Amygdala (tissue), 56 donors: Measurements from ENCODE around the gene NFIA.
A peak's percentile ranks its signal among the peaks of the same experiment; 100 is the strongest.
"Not testable (repeated sequence)": the region's sequence is repeated elsewhere in the genome, so short reads cannot be mapped to it uniquely, and the experiment has no call there.

Source experiments
- DNase-seq, 56 donors: peaks; one replicate each; lab custom pipeline; 2025; lab: John Stamatoyannopoulos, UW

NFIA gene

DNA sequence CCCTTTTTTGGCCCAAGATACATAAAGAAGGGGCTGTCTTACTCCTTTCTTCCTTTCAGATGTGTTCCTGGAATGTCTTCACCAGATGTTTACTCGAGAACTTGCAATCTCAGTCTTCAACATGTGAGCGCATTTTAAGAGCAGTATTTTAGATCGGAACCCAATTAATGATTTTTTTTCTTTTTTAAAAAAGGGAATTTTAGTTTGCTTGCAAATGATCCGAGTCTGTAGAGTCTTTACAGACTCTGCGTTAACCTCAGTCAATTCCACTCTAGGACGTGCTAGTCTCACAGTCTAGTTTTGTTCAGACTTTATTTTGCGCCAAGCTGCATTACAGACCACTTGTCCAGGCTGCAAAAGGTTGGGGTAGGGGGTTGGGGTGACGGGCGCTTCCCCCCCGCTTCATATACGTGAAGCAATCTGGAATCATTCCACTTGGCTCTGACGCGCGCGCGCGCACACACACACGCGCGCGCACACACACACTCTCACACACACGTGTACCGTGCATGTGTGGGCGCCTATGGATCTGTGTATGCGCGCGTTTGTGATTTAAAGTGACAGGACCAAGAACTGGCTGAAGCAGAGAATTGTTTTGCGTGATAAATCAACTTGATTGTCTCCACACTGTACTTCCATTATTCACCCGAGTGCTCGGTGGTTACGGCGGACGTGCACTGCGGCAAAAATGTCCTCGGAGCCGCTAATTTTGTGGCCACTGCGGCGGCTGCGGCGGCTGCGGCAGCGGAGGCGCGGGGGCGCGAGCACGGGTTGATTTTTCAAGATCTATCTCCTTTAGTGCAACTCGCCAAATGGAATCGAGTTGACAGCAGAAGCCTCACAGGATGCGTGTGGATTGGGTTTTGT is 25.6 kb upstream of the NFIA start:
- DNase-seq, result peak in 43 of 56 donors; percentile 26 to 81 (median 59)

DNA sequence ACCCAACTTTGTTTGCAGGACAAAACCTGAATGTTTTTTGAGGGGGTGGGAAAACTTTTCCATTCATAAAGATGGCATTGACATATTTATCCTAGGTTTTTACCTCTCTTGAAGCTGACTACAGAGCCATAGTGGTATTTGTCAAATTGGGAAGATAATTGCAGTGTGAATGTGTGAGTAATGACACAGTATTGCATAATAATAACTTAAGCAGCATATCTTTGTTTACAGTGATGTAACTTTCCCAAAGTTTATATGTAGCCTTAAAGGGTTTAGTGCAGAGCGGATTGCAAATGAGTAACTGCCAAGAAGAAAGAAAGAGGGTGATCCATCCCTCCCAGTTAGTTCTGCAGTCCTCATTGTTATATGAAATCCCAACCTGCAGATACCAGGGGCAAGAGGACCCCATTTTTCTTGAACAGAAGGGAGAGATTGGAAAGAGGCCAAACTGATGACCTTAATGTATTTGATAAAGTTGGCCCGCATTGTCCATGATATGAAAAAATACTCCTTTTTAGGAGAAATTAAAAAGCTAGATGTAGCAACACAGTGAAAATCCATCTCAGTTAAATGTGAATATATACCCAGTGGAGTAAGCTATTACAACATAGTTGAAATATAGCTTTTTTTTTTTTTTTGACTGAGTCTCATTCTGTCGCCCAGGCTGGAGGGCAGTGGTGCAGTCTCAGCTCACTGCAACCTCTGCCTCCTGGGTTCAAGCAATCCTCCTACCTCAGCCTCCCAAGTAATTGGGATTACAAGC is 23.7 kb upstream of the NFIA start:
- DNase-seq, result no peak

DNA sequence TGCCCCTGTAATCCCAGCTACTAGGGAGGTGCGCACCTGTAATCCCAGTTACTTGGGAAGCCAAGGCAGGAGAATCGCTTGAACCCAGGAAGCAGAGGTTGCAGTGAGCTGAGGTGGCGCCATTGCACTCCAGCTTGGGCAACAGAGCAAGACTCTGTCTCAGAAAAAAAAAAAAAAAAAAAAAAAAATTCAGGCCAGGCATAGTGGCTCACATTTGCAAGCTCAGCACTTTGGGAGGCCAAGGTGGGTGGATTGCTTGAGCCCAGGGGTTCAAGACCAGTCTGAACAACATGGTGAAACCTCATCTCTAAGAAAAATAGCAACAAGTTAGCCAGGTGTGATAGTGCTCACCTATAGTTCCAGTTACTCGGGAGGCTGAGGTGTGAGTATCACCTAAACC is 20.8 kb upstream of the NFIA start:
- DNase-seq, result not testable (repeated sequence)

DNA sequence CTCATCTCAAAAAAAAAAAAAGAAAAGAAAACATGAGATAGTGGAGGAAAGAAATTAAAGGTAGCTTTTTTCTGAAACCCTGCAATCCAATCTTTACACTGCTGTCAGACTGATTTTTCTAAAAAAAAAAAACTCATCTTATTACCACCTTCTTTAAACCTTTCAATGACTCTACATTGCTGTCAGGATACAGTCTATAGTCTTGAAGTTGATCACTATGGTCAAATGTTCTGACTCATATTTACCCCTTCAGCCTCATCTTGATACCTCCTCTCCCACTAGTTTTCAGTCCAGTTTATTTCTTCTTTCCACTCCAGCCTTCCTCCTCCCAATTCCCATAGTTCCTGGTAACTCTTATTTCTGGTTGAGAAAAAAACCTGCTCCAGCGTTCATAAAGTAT is 17.7 kb upstream of the NFIA start:
- no peak for DNase-seq

DNA sequence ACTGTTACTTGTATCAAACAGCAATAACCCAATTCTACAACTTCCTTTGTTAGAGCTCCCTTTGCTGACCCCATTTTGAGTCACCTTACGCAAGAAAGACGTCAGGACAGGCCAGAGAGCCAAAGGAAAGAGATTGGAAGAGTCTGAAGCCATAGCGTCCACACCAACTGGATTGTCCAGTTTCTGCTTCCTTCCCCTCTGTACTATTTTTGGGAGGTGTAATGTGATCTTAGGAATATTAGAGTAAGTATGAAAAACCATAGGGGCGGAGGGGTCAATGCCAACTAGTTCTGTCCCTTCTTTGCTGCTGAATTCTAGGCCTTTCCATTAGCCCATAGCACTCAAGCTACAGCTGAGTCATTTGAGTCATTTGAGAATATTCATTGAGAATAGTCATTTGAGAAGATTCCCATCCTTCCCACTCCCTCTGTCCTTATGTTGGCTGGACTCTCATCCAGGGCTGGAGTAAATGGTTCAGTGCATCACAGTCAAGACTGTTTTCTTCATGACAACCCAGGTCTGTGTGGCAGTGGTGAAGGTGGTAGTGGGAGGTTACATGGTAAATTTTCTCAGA is 14.8 kb upstream of the NFIA start:
- DNase-seq, result no peak

DNA sequence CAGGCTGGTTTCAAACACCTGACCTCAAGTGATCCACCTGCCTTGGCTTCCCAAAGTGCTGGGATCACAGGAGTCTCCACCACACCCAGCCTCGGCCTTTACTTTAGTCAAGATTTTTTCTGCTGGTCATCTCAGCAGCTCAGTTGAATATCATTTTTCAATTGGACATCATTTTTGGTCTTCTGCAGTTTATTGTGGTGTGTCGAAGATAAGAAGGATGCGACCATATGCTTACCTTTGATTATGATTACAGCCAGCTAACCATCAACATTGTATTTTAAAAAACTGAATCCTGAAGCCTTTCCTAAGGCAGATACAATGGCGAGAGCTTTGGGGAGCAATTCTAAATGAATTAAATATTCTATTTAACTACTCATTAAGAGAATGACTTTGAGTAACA is 12.3 kb upstream of the NFIA start:
- DNase-seq, result no peak

DNA sequence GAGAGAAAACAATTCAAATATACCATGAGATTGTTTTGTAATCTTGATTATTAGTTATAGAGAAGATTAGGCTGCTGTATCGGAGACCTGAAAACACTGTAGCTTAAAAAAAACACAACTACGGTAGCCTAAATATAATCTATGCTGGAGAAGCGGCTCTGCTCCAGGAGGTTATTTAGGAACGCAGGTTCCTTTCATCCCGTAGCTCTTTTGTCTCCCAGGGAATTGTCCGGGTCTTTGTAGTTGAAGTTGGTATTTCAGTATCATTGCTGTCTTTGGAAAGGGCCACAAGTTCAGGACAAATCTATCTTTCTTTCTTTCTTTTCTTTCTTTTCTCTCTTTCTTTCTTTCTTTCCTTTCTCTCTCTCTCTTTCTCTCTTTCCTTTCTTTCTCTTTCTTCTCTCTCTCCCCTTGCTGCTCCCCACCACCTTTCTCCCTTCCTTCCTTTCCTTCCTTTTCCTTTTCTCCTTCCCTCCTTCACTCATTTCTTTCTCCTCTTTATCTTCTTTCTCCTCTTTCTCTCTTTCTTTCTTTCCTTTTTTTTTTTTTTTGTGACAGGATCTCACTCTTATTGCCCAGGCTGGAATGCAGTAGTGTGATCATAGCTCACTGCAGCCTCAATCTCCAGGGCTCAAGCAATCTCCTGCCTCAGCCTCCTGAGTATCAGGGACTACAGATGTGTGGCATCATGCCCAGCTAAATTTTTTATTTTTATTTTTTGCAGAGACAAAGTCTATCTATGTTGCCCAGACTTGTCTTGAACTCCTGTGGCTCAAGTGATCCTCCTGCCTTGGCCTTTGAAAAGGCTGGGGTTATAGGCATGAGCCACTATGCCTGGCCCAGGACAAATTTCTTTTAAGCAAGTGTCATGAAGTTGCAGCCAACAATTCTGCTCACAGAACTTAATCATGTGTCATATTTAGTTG is 10.9 kb upstream of the NFIA start:
- no peak for DNase-seq

DNA sequence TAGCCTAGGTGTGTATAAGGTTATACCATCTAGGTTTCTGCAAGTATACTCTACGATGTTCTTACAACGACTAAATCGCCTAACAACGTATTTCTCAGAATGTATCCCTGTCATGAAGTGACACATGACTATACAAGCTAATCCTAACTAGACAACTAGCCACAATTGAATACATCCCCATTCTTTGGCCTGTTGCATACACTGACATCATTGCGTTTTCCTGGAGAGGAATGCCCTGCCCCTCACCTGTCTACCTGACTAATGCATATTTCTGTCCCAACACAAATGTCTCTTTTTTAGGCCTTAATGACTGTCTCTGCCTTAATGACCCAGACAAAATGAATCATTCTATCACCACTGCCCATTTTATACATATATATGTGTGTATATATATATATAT is 8.5 kb upstream of the NFIA start:
- no peak for DNase-seq

DNA sequence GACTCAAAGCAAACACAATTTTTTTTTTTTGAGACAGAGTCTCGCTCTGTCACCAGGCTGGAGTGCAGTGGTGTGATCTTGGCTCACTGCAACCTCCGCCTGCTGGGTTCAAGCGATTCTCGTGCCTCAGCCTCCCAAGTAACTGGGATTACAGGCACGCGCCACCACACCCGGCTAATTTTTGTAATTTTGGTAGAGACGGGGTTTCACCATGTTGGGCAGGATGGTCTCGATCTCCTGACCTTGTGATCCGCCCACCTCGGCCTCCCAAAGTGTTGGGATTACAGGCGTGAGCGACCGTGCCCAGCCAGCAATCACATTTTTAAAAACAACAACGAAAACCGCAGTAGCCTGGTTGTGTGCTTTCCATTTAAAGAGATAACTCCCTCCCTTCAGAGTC is 6.5 kb upstream of the NFIA start:
- DNase-seq, result not testable (repeated sequence)

DNA sequence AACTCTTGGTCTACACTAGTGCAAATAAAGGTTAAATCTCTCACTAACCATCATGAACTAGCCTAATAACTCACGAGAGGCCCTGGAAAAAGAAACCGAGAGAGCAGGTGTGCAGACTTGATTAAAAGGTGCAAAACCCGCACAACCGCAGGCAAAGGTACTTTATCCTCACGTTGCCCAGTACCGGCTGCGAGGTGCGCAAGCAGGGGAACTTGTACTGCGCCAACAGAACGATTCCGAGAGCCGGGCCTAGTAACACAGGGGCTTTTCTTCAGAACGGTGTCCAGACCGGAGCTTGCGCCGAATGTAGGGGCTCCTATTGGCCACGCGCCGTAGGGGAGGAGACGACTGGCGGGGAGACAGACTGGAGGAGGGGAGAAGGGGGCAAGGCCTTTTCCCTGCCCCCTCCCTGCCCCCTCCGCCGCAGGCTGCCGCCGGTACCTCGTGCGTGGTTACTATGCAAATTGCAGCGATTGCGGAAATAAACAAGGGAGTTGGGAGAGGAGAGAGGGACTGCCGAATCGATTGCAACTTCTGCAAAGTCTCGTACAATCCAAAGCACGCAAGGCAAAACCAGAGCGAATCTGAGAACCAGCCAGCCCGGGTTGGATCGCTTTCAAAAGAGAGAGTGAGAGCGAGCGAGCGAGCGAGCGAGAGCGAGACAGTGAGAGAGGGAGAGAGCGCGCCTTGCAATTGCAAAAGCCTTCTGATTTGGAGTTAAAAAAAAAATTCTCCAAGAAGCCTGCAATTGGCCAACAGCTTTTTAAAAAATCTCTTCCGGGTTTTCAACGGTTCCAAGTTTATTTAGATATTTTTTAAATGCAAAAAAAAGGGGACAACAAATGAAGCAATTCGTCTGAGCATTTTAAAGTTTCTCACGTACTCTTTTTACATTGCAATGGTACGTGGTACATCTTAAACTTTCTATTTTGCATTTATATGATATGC is 5.4 kb upstream of the NFIA start:
- DNase-seq, result peak; percentile 48 to 95 (median 82)

DNA sequence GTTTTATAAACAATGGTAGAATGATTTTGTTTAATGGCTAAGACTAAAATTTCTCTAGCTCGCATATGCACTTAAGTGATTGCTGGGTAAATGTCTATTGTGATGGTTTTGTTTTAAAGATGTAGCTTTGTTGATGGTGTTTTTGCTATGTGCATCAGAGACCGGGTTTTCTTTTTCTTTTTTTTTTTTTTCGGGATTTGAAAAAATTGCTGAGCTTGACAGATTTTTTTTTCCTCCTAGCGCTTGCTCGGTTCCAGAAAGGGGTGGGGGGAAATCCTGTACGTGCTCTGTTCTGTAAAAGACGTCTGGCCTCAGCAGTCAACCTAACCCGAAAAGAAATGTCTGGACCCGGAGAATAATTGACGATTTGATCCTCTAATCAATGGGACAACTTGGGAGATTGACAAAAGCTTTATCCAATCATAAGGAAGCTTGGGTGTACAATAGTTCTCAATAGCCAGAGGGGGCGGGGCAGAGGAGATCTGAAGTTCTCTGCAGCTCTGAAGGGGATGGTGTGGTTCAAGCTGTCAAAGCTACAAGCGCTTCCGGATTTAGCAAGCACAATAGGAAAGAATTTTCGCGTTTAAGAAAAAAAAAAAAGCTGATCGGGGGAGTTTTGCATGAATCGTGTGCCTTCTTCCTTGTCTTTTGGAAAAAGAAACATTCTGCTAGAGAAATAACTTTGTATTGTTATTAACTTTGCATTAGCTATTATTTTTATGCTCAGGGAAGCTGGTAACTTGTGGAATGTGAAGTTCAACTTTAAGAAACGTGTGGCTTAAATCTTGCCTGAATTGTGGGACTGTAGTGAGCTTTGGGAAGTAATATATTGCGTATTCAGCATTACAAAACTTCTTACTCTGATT is 4.5 kb upstream of the NFIA start:
- DNase-seq, result peak in 51 of 56 donors; percentile 27 to 97 (median 76)

DNA sequence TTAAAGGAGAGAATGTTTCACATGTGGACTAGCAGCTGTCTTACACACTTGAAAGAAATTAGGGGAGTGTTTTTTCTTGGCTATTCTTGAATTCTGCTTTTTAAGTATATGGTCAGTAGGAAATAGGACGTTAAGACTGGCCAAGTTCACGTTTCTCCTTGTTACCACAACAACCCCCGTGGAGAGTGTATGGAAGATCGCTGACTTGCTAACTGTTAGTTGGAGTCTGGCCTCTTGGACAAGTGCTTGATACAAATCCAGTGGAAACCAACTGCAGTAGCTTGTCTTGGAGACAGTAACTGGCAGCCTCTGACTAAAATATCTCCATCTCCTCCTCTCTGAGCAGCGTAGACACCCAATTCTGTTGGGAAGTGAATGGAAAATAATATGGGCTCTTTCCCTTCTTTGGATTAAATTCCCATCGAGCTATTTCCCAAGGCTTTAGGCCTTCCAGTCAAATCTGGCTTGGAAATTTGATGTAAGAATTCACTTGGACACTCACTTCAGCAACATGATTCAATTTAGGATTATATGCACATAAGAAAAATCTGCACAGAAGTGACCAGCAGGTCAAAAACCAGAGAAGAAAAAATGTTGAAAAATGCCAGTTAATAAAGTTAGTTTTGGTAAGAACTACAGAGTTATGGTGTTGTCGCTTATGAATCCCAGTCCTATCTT is 3.6 kb upstream of the NFIA start:
- DNase-seq, result peak in 5 of 56 donors; percentile 12 to 33 (median 14)

DNA sequence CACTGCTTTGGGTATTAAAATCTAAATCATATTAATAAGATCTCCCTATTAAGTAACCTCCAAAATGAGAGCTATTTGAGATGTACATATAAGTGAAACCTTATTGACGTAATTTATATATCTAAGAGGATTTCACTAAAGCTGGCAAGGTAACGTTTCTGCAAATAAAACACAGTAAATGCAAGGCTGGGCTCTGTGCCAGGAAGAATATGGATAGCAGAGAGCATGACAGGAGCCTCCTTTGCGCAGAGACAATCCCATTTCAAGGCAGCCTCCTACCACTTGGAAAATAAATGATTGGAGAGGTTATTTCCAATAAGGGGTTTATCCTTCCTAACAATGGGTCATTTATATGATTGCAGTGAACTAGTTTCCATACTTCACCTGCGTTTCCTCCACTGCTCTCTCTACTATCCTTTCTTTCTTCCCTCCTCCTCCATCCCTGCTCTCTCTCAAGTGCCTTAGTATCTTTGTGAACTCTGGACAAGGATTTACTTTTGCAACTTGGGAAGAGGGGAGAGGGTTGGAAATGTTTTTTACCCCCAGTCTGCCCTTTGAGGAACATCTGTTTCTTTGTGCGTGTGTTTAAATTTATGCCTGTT is 3.0 kb upstream of the NFIA start:
- peak in 1 of 56 donors; percentile 28 for DNase-seq

DNA sequence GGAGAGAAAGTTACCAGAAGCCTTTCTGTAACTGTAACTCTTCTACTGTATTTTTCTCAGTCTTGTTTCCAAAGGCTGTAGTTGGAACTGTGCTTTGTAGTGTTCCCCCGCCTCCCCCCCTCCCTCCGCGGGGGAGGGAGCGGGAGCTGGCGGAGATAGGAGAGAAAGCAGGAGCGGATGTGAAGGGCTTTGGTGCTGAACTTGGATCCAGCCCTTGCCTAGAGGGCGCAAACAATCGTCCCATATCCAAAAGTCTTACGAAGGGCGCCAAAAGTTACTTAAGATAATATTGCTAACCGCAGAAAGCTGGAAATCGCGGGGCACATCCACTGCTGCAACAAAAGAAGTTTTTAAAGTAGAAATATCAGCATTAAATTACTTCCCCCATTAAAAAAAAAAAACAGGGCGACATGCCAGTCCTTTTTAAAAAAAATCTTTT is 2.4 kb upstream of the NFIA start:
- peak in 48 of 56 donors; percentile 19 to 88 (median 58) for DNase-seq

DNA sequence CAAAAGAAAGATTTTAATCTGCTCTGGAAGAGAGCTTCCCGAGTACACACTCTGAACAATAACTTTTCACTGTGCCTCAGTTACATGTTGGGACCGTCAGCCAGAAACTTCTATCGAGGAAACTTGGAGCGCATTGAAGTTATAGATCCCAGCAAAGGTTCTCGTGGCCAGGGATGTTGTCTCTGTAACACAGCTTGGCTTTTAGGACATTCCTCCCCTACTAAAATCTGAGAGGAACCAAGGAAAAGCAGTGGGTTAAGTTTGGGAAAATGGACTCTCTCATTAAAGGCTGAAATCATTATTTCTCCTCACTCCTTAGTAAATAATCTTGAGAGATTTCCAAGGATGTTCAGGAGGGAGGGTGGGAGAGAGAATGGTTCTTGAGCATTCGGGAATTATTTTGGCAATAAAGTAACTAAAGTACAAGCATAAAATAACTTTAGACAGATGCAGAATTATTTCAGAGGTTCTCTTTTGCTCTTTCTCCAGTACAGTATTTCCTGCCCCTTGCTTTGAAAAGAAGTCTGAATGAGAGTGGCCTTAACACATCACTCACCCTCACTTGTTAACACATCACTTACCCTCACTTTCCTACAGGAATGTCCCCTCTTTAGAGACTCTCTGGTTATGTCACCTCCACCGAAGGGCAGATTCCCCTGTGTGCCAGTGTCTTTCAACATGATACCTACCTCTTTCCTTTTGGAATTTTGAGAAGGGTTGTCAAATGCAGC is 1.8 kb upstream of the NFIA start:
- DNase-seq, result peak in 1 of 56 donors; percentile 11

DNA sequence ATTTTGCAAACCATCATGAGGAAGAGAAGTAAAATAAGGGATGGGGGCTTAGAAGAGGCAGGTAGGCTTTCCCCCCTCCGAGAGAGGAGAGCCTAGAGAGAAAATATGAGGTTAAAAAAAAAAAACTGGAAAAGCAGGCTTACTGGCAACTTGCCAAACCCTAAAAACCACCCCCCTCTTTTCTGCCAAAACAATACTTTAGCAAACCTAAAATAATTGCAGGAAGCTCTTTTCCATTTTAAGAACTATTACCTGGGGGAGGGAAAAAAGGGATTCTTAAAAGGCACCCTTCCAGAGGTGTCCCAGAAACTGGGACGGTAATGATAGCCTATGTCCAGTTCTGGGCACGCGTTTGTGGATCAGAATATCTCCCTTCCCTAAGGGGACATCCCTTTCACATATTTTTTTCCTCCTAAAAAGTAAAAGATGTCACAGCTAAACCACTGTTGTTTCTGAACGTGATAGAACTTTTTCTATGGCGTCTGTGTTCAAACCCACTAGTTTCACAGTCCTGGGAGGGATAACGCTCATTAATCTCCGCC is 1.1 kb upstream of the NFIA start:
- no peak for DNase-seq
